ENCODE results near the gene TXNDC12.

DNA sequence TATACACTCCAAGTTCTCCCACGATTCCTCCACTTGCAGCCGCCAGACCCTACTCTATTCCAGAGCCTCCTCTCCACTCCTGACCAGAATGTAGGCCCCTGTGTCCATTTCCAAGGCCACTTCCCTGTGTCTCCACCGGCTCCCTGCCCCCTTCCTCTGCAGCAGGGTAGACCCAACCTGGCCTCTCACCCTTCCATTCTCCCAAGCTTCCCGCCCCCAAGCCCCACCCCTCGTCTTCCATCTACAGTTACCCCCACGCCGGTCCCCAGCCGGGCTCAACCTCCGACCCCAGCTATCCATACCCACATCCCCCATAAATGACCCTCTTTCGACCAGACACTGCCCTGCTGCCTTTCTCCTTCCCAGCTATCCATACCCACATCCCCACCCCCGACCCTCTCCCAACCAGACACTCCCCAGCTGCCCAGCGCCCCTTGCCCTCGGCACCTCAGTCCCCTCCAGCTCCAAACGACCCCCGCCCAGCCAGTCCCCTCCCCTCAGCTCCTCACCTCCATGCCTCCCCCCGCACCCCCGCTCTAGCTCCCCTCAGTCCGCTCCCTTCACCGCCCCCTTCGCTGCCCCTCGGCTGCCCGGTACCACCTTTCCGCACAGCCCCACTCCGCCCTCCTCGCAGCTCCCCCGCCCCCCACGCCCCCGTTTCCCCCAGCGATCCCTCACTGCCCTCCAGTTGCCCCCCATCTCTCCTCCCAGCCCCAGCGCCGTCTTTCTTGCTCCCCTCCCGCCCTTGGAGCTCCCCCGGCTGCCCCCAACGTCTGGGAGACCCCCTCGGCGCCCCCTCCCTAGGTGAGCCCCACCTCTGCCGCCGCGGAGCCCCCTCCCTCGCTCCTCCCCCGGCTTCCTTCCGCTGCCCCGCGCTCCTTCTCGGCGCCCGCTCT lies 65.2 kb downstream of the TXNDC12 start:
- TF ChIP-seq, protein P1, sequence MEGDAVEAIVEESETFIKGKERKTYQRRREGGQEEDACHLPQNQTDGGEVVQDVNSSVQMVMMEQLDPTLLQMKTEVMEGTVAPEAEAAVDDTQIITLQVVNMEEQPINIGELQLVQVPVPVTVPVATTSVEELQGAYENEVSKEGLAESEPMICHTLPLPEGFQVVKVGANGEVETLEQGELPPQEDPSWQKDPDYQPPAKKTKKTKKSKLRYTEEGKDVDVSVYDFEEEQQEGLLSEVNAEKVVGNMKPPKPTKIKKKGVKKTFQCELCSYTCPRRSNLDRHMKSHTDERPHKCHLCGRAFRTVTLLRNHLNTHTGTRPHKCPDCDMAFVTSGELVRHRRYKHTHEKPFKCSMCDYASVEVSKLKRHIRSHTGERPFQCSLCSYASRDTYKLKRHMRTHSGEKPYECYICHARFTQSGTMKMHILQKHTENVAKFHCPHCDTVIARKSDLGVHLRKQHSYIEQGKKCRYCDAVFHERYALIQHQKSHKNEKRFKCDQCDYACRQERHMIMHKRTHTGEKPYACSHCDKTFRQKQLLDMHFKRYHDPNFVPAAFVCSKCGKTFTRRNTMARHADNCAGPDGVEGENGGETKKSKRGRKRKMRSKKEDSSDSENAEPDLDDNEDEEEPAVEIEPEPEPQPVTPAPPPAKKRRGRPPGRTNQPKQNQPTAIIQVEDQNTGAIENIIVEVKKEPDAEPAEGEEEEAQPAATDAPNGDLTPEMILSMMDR (IDR thresholded peaks at IDR 0.05; ENCODE audit: poor library complexity): no peak
- no peak for TF ChIP-seq EZH2 (IDR thresholded peaks at IDR 0.05; ENCODE audit: borderline replicate concordance)
- no peak for TF ChIP-seq EZH2phosphoT487 (IDR thresholded peaks at IDR 0.05; ENCODE audit: low read depth, severe bottlenecking, unreplicated experiment)
